K562 (cell line): ENCODE data around the gene REEP2. TPM values are rescaled to one million over a fixed set of nuclear protein-coding genes. Genes with fewer than 3 reads are reported as not detected.

Experiments used
- ARID4B ChIP-seq: sonication (generic); formaldehyde crosslinking; IDR thresholded peaks from 2 replicates; pipeline ENCODE4 v1.8.0; 2022; ENCODE audit warnings: mild to moderate bottlenecking, missing genetic modification reagents
- KDM1A ChIP-seq, 2 experiments: fragments of 450-650 bp; IDR thresholded peaks; 2 replicates each; pipeline ENCODE4 v1.6.1; 2016; ENCODE audit warnings: mild to moderate bottlenecking in 2 of 2
- KLF6 ChIP-seq: fragments of 250-450 bp; sonication (Bioruptor Pico); IDR thresholded peaks from 2 replicates; pipeline ENCODE4 v1.4.0; 2020; ENCODE audit warnings: mild to moderate bottlenecking, moderate library complexity, borderline replicate concordance
- MGA ChIP-seq: fragments of 450-650 bp; IDR thresholded peaks from 2 replicates; pipeline ENCODE4 v1.6.1; 2016; ENCODE audit warnings: mild to moderate bottlenecking, moderate library complexity
- NR2F6 ChIP-seq: fragments of 450-650 bp; formaldehyde crosslinking; IDR thresholded peaks from 2 replicates; pipeline ENCODE4 v1.4.0; 2020; ENCODE audit warnings: mild to moderate bottlenecking
- RBM22 ChIP-seq: fragments of 200-400 bp; formaldehyde crosslinking; IDR thresholded peaks from 2 replicates; pipeline ENCODE4 v1.6.1; 2018; ENCODE audit warnings: low read length, low read depth; ENCODE audit not compliant: poor library complexity, severe bottlenecking
- SIN3A ChIP-seq, 2 experiments: fragments of 150-350 bp in 1 of 2; IDR thresholded peaks; 2 replicates each; pipeline ENCODE4 v1.6.1; 2011 to 2016; ENCODE audit warnings: borderline replicate concordance in 2 of 2, low read depth in 2 of 2, low read length in 2 of 2, mild to moderate bottlenecking in 2 of 2, moderate library complexity in 2 of 2; ENCODE audit not compliant: control insufficient read depth in 1 of 2
- WHSC1 ChIP-seq: IDR thresholded peaks from one replicate; pipeline ENCODE4 v1.6.1; 2012; ENCODE audit warnings: low read length, control low read depth, inconsistent platforms
- ZBTB17 ChIP-seq: fragments of 450-650 bp; formaldehyde crosslinking; IDR thresholded peaks from 2 replicates; pipeline ENCODE4 v1.4.0; 2020; ENCODE audit warnings: mild to moderate bottlenecking
- ZNF586 ChIP-seq: fragments of 450-650 bp; formaldehyde crosslinking; conservative IDR thresholded peaks from 2 replicates; pipeline ENCODE4 v1.4.0; 2020; ENCODE audit warnings: mild to moderate bottlenecking, moderate library complexity
- ZNF589 ChIP-seq: fragments of 200-800 bp; sonication (Bioruptor generic); IDR thresholded peaks from 2 replicates; pipeline ENCODE4 v1.6.1; 2016; ENCODE audit warnings: low read depth, missing genetic modification characterization, missing compliant biosample characterization
- polyA plus RNA-seq, 8 experiments: library from polyadenylated mRNA; depleted of rRNA in 4 of 8; stranded (reverse) in 5 of 8; unstranded in 3 of 8; fragments of >200 nt; fragmentation: Nextera tagmentation in 2 of 8; fragmentation: Illumina TruSeq in 1 of 8; extraction: Ambion mirVana in 2 of 8; extraction: Trizol in 1 of 8; gene quantifications; 2 replicates each; pipeline versions ENCODE4 v1.2.1 to v1.2.3, GENCODE V29; 2011 to 2014; ENCODE audit warnings: inconsistent platforms in 1 of 8, missing spikeins in 1 of 8
- total RNA-seq, 7 experiments: library from RNA; depleted of rRNA in 6 of 7; stranded (reverse); fragments of >200 nt in 6 of 7; fragmentation: Illumina TruSeq in 2 of 7; extraction: Trizol in 2 of 7; gene quantifications; 2 replicates each; pipeline versions ENCODE4 v1.2.1 to v1.2.3, GENCODE V29; 2011 to 2021; ENCODE audit warnings: low replicate concordance in 1 of 7

The REEP2 gene
- total and polyA plus RNA-seq, 9 of the 15 experiments (the other 6 are each of a cell fraction or from before 2014, with no cell fraction given) = 0.03 to 1.1 (median 0.12) TPM; not detected in 1

- TF ChIP-seq MGA = no peak
- peak; percentile 93 for TF ChIP-seq RBM22
- no peak for TF ChIP-seq KLF6 (CRISPR knock-in tag)
- TF ChIP-seq ZNF589 (CRISPR knock-in tag) = 0 out of 2 replicates have a peak, but pooled peaks have one; percentile 23
- no peak for TF ChIP-seq ZNF586 (CRISPR knock-in tag)
- no peak for TF ChIP-seq NR2F6 (CRISPR knock-in tag)
- peak; percentile 71 for TF ChIP-seq ARID4B (CRISPR knock-in tag)
- peak in 1 of 2 experiments; percentile 92; a peak in 2 of 4 replicates for TF ChIP-seq SIN3A (IDR thresholded peaks at IDR 0.05; ENCODE audit: borderline replicate concordance in 2 of 2, control insufficient read depth in 1 of 2, low read depth in 2 of 2, low read length in 2 of 2)
- no peak for TF ChIP-seq KDM1A (IDR thresholded peaks at IDR 0.05)
- no peak for TF ChIP-seq WHSC1
- no peak for TF ChIP-seq ZBTB17
These were observed 29.5 kb downstream of the REEP2 start (continued) for GRCh38 chr5:138468133-138468965.
